Measurements from ENCODE around the gene BTLA. TPM values are rescaled to one million over a fixed set of nuclear protein-coding genes. Genes with fewer than 3 reads are reported as not detected.
A peak's percentile ranks its signal among the peaks of the same experiment; 100 is the strongest.

Gene BTLA
- total and polyA plus RNA-seq, 10 of the 15 experiments (the other 5 are each of a cell fraction or from before 2014, with no cell fraction given): 55.4 to 134 (median 84.2) TPM

- TF ChIP-seq TCF12 (IDR thresholded peaks at IDR 0.05; ENCODE audit: low read depth, low read length) (peak; percentile 65), RELA (IDR thresholded peaks at IDR 0.05; ENCODE audit: borderline replicate concordance, partially characterized antibody) (no peak), MXI1 (IDR thresholded peaks at IDR 0.05; ENCODE audit: low read depth, low read length) (no peak), ZNF384 (IDR thresholded peaks at IDR 0.05; ENCODE audit: borderline replicate concordance, low read depth, low read length) (no peak), MYB (IDR thresholded peaks at IDR 0.05; ENCODE audit: borderline replicate concordance, low read depth, low read length) (0 out of 2 replicates have a peak, but pooled peaks have one; percentile 64), BCL3 (IDR thresholded peaks at IDR 0.05; ENCODE audit: borderline replicate concordance, insufficient read depth, low read depth, low read length, poor library complexity, severe bottlenecking) (peak; percentile 96), ZBTB11 (CRISPR knock-in tag; IDR thresholded peaks at IDR 0.05) (no peak), POLR2AphosphoS2 (IDR thresholded peaks at IDR 0.05; ENCODE audit: low read depth, low read length) (no peak), SREBF1 (IDR thresholded peaks at IDR 0.05; ENCODE audit: low read length) (no peak), IRF4 (IDR thresholded peaks at IDR 0.05; ENCODE audit: low read depth, low read length) (no peak), SUZ12 (IDR thresholded peaks at IDR 0.05; ENCODE audit: unreplicated experiment) (no peak), BMI1 (IDR thresholded peaks at IDR 0.05; ENCODE audit: borderline replicate concordance) (no peak; the same call in 1 of the 2 replicates), MEF2B (IDR thresholded peaks at IDR 0.05; ENCODE audit: partially characterized antibody, poor library complexity, severe bottlenecking) (peak; percentile 94), EP300 (IDR thresholded peaks at IDR 0.05; ENCODE audit: borderline replicate concordance in 1 of 2, control insufficient read depth in 1 of 2, low read depth in 2 of 2, low read length in 2 of 2) (peak; percentile 59 to 68; a peak in 1 of 4 replicates), E2F4 (IDR thresholded peaks at IDR 0.05; ENCODE audit: low read depth, low read length) (no peak), ZNF217 (IDR thresholded peaks at IDR 0.05) (peak; percentile 64; the same call in 1 of the 2 replicates), RB1 (IDR thresholded peaks at IDR 0.05; ENCODE audit: borderline replicate concordance) (no peak), SMAD5 (IDR thresholded peaks at IDR 0.05; ENCODE audit: low read depth) (no peak), ZBTB4 (CRISPR knock-in tag; IDR thresholded peaks at IDR 0.05) (no peak), USF1 (IDR thresholded peaks at IDR 0.05; ENCODE audit: borderline replicate concordance, extremely low read length, insufficient read depth, low read depth, low read length) (no peak)
These were observed 43.1 kb downstream of the BTLA start (continued) for GRCh38 chr3:112456147-112456546.
